ENCODE data around the gene CNOT3. TPM values are rescaled to one million over a fixed set of nuclear protein-coding genes. Genes with fewer than 3 reads are reported as not detected.

The CNOT3 gene
- total and polyA plus RNA-seq, 2 of the 13 experiments (the other 11 are each of a cell fraction or from before 2014, with no cell fraction given) = 4.3 to 5.8 TPM

DNA sequence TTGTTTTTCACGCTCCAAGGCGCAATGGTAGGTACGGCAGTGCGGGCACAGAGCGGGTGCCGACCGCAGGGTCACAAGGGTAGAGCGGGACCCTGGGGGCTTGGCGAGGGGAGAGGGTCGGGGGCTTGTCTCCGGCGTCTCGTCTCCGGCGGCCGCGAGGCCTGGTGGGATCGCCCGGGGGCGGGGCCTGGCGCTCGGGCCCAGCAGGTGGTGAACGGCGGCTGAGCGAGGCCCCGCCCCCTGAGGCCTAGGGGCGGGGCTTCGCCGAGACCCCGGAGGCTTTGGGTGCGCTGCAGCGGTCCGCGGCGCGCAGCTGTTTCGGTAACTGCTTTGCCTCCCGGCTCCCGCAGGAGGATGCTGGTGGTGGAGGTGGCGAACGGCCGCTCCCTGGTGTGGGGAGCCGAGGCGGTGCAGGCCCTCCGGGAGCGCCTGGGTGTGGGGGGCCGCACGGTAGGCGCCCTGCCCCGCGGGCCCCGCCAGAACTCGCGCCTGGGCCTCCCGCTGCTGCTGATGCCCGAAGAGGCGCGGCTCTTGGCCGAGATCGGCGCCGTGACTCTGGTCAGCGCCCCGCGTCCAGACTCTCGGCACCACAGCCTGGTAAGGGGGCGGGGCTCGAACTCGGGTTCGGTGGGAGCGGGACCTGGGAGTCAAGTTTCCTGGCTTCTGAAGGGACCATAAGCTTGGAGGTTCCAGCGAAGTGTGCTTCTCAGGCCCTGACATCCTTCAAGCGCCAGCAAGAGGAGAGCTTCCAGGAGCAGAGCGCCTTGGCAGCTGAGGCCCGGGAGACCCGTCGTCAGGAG is 53.6 kb downstream of the CNOT3 start, which contains the start of gene TSEN34 (continued):
- TF ChIP-seq KAT8 (CRISPR knock-in tag; IDR thresholded peaks at IDR 0.05) (peak; percentile 41), ZNF430 (CRISPR knock-in tag; IDR thresholded peaks at IDR 0.05) (peak; percentile 30; the same call in 1 of the 2 replicates), MIER2 (CRISPR knock-in tag; IDR thresholded peaks at IDR 0.05) (no peak), ZBTB7A (CRISPR knock-in tag; IDR thresholded peaks at IDR 0.05) (0 out of 2 replicates have a peak, but pooled peaks have one; percentile 41), ARHGAP35 (CRISPR knock-in tag; IDR thresholded peaks at IDR 0.05; ENCODE audit: borderline replicate concordance) (peak; percentile 58), SAP130 (CRISPR knock-in tag; IDR thresholded peaks at IDR 0.05; ENCODE audit: low read depth) (peak; percentile 59), KLF6 (CRISPR knock-in tag; IDR thresholded peaks at IDR 0.05) (peak; percentile 55; the same call in 1 of the 2 replicates), ZNF792 (CRISPR knock-in tag; IDR thresholded peaks at IDR 0.05) (no peak), ZNF136 (CRISPR knock-in tag; IDR thresholded peaks at IDR 0.05; ENCODE audit: low read depth) (0 out of 2 replicates have a peak, but pooled peaks have one; percentile 4), ATAD3A (CRISPR knock-in tag; IDR thresholded peaks at IDR 0.05) (no peak), ATF7 (IDR thresholded peaks at IDR 0.05) (no peak), ATF7 (CRISPR knock-in tag; IDR thresholded peaks at IDR 0.05) (no peak), MED1 (CRISPR knock-in tag; IDR thresholded peaks at IDR 0.05) (peak; percentile 33), ZNF83 (CRISPR knock-in tag; IDR thresholded peaks at IDR 0.05; ENCODE audit: borderline replicate concordance) (no peak), ZNF776 (CRISPR knock-in tag; IDR thresholded peaks at IDR 0.05) (peak; percentile 57; the same call in 1 of the 2 replicates), KDM5A (IDR thresholded peaks at IDR 0.05; ENCODE audit: borderline replicate concordance, low read length) (peak; percentile 63; the same call in 1 of the 2 replicates), CBX2 (IDR thresholded peaks at IDR 0.05; ENCODE audit: low read depth, low read length) (no peak), CBX2 (CRISPR knock-in tag; IDR thresholded peaks at IDR 0.05; ENCODE audit: low read depth) (0 out of 2 replicates have a peak, but pooled peaks have one; percentile 13), MAZ (IDR thresholded peaks at IDR 0.05; ENCODE audit: borderline replicate concordance, low read depth, low read length) (peak; percentile 13; the same call in 1 of the 2 replicates), MAZ (CRISPR knock-in tag; IDR thresholded peaks at IDR 0.05; ENCODE audit: low read depth) (no peak; the same call in 1 of the 2 replicates), ATF7-NPFF (CRISPR knock-in tag; IDR thresholded peaks at IDR 0.05; ENCODE audit: low read depth) (peak; percentile 68; the same call in 1 of the 2 replicates), RBM39 (IDR thresholded peaks at IDR 0.05; ENCODE audit: low read depth, low read length, poor library complexity, severe bottlenecking) (peak; percentile 30)
- TF ChIP-seq, protein P1, sequence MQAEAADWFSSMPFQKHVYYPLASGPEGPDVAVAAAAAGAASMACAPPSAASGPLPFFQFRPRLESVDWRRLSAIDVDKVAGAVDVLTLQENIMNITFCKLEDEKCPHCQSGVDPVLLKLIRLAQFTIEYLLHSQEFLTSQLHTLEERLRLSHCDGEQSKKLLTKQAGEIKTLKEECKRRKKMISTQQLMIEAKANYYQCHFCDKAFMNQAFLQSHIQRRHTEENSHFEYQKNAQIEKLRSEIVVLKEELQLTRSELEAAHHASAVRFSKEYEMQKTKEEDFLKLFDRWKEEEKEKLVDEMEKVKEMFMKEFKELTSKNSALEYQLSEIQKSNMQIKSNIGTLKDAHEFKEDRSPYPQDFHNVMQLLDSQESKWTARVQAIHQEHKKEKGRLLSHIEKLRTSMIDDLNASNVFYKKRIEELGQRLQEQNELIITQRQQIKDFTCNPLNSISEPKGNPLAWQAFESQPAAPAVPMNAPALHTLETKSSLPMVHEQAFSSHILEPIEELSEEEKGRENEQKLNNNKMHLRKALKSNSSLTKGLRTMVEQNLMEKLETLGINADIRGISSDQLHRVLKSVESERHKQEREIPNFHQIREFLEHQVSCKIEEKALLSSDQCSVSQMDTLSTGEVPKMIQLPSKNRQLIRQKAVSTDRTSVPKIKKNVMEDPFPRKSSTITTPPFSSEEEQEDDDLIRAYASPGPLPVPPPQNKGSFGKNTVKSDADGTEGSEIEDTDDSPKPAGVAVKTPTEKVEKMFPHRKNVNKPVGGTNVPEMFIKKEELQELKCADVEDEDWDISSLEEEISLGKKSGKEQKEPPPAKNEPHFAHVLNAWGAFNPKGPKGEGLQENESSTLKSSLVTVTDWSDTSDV (CRISPR knock-in tag; IDR thresholded peaks at IDR 0.05) = peak; percentile 33; the same call in 1 of the 2 replicates
- TF ChIP-seq, protein P2, sequence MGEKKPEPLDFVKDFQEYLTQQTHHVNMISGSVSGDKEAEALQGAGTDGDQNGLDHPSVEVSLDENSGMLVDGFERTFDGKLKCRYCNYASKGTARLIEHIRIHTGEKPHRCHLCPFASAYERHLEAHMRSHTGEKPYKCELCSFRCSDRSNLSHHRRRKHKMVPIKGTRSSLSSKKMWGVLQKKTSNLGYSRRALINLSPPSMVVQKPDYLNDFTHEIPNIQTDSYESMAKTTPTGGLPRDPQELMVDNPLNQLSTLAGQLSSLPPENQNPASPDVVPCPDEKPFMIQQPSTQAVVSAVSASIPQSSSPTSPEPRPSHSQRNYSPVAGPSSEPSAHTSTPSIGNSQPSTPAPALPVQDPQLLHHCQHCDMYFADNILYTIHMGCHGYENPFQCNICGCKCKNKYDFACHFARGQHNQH (CRISPR knock-in tag; IDR thresholded peaks at IDR 0.05) = peak; percentile 74; the same call in 1 of the 2 replicates
- TF ChIP-seq, protein P3, sequence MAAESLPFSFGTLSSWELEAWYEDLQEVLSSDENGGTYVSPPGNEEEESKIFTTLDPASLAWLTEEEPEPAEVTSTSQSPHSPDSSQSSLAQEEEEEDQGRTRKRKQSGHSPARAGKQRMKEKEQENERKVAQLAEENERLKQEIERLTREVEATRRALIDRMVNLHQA (CRISPR knock-in tag; IDR thresholded peaks at IDR 0.05) = no peak
- TF ChIP-seq, protein P4, sequence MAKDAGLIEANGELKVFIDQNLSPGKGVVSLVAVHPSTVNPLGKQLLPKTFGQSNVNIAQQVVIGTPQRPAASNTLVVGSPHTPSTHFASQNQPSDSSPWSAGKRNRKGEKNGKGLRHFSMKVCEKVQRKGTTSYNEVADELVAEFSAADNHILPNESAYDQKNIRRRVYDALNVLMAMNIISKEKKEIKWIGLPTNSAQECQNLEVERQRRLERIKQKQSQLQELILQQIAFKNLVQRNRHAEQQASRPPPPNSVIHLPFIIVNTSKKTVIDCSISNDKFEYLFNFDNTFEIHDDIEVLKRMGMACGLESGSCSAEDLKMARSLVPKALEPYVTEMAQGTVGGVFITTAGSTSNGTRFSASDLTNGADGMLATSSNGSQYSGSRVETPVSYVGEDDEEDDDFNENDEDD (CRISPR knock-in tag; IDR thresholded peaks at IDR 0.05; ENCODE audit: borderline replicate concordance) = no peak

All from HepG2 (cell line).